Fibroblast of skin of left biceps (primary cell): Measurements from ENCODE around the gene MGAT4B.
A peak's percentile ranks its signal among the peaks of the same experiment; 100 is the strongest.

ENCODE experiments used
- DNase-seq, 2 experiments: peaks; one replicate each; pipeline ENCODE4 v3.0.0-alpha.2; 2013; ENCODE audit warnings: low read depth in 2 of 2

Gene MGAT4B

DNA sequence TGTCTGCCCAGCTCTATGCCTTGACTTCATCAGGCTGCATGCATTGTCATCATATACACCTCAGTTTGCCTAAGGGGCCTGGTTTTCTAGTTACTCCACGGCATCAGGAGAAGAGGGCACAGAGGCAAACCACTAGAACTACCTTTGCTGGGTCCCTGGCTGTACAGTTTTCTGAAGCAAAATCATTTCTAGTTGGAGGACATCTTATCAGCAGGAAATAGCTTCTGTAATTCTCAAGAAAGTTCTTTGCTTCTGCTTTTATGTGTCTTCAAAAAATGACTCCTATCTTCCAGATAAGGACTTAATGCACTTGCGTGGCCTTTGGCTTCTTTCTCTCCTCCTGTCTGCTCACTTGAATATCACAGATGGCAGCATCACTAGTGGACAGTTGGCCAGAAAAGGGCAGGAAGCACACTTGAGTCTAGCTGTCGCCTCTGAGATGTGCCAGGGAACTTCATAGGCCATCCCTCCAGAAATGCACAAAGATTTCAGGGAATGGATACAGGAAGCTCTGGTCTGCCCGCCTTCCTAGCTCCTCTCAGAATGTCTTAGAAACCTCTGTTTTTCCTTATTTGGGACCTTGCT, 35.3 kb downstream of the MGAT4B start:
- DNase-seq: no peak

DNA sequence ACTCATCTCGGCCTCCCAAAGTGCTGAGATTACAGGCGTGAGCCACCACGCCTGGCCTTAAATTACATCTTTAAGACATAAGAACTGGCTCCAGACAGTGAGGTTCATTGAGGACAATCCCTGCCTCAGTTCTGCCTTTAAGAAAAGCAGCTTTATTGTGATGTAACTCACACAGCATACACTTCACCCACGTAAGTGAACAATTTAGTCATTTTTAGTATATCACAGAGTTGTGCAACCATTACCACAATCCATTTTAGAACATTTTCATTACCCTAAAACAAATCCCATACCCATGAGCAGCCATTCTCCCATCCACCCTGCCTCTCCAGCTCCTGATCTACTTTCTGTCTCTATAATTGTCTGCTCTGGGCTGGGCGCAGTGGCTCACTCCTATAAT, 36.9 kb downstream of the MGAT4B start:
- DNase-seq: no peak

DNA sequence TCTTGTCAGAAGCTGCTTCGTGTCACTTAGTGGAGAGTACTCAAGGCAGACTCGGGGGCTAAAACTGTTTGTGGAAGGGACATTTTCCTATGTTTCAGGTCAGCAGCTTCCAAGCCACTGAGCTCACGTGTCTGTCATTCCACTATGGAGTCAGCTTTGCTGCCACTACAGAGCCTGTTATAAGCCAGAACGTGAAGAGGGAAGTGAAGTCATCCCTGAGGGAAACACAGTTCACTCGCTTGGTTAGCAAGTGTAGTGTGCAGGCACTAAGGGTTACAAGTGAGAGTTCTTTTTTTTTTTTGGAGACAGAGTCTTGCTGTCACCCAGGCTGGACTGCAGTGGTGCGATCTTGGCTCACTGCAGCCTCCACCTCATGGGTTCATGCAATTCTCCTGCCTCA, 37.4 kb downstream of the MGAT4B start:
- no peak for DNase-seq

DNA sequence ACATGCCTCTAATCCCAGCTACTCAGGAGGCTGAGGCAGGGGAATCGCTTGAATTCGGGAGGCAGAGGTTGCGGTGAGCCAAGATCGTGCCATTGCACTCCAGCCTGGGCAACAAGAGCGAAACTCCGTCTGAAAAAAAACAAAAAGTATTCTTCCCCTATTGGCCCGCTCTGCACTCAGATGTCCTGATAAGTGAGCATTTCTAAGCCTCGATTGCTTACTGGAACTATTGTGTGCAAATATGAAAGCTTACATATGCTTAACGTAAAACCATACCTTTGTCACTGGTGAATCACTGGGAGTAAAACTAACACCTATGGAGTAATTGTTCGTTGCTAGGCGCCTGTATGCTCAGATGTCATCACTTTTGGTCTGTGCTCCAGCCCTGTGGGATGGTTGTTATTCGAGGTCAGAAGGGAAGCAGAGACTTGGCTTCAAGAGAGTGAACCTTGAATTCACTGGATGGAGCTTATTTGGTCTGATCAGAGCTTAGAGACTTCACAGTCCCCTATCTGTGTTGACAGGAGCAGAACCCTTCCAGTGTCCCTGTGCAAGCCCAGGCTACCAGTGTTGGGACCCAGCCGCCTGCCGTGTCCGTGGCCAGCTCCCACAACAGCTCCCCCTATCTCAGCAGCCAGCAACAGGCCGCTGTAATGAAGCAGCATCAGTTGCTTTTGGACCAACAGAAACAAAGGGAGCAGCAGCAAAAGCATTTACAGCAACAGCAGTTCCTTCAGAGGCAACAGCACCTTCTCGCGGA, 38.2 kb downstream of the MGAT4B start:
- DNase-seq: no peak

DNA sequence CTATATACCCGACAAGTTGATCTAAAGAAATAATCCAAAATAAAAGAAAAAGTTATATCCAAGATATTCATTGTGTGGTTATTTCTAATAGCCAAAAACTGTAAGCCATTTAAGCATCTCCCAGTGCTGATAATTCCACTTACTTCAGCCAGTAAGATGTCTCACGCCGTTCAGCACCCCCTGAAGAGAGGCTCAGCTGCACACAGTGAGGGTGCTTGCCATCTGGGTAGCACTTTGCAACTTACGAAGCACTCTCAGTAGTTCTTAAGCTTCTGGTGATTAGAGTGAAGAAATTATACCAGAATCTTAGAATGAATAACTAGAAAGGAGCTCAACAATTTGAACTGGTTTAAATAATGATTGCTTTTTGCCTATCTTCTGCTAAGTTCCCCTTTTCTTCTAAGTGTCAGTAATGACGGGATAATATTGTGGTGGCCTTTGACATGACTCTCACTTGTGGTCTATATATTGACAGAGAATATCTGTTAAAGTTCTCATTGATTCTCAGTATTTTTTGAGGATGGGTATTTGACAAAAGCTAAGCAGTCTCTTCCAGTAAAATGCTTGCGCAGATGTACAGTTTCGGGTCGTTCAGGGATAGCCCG, 39.1 kb downstream of the MGAT4B start:
- no peak for DNase-seq

DNA sequence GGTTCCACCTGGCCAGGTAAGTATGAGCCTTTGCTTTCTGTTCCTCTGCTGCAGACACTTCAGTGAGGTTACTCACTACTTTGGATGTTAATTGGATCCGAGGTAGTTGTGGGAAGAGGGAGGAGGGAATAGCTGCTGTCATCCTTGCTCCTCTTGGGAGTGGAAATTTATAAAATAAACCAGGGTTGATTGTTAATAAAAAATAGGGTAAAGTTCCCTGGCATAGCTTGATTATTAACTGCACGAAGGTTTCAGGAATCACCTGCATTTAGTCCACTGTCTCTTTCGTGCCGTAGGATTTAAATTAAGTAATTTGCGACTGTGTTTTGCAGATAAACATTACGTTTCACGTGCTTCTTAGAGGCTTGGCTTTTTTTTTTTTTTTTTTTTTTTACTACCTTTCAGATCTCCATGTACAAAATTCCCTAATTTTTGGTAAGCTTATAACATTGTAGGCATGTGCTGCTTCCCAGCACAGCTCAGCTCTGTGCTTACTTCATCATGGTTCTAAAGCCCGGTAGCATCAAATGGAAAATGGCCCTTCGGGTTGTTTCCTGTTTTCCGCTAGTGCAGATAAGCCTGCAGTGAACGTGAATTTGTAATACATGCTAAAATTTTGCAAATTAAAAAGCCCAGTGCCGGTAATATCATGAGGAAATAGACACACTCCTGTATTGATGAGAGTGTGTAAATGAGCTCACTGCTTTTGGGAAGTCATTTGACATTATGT, 39.8 kb downstream of the MGAT4B start:
- DNase-seq: no peak

DNA sequence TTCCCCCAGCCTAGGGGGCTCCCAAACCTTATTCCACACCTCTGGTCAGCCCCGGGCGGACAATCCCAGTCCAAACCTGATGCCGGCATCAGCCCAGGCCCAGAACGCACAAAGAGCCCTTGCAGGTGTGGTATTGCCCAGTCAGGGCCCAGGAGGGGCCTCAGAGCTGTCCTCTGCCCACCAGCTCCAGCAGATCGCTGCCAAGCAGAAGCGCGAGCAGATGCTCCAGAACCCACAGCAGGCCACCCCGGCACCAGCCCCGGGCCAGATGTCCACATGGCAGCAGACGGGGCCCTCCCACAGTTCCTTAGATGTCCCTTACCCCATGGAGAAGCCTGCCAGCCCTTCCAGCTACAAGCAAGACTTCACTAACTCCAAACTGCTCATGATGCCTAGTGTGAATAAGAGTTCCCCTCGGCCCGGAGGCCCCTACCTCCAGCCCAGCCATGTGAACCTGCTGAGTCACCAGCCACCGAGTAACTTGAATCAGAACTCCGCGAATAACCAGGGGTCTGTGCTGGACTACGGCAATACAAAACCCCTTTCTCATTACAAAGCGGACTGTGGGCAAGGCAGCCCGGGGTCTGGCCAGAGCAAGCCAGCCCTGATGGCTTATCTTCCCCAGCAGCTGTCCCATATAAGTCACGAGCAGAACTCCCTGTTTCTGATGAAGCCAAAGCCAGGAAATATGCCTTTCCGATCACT, 40.5 kb downstream of the MGAT4B start:
- DNase-seq: no peak

DNA sequence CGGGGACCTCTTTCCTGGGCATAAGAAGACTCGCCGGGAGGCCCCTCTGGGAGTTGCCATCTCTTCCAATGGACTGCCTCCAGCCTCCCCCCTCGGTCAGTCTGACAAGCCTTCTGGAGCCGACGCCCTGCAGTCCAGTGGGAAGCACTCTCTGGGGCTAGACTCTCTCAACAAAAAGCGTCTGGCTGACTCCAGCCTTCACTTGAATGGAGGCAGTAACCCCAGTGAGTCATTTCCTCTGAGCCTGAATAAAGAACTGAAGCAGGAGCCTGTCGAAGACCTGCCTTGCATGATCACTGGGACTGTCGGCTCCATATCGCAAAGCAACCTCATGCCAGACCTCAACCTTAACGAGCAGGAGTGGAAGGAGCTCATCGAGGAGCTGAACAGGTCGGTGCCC, 41.3 kb downstream of the MGAT4B start:
- DNase-seq: peak; percentile 18 to 39

DNA sequence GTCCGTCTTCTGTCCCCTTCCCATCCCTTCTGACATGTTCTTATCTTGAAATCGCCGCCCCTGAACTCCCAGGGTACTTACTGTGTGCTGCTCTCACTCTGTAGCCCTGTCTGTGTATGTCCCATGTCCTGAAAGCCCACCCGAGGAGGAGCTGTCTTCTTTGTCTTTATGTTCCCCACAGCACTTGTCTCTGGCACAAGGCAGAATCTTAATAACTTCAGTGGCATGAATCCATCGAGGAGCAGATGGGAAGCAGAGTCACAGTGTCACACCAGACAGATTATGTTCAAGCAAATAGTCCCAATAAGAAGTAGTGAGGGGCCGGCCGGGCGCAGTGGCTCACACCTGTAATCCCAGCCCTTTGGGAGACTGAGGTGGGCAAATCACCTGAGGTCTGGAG, 42.6 kb downstream of the MGAT4B start:
- no peak for DNase-seq

DNA sequence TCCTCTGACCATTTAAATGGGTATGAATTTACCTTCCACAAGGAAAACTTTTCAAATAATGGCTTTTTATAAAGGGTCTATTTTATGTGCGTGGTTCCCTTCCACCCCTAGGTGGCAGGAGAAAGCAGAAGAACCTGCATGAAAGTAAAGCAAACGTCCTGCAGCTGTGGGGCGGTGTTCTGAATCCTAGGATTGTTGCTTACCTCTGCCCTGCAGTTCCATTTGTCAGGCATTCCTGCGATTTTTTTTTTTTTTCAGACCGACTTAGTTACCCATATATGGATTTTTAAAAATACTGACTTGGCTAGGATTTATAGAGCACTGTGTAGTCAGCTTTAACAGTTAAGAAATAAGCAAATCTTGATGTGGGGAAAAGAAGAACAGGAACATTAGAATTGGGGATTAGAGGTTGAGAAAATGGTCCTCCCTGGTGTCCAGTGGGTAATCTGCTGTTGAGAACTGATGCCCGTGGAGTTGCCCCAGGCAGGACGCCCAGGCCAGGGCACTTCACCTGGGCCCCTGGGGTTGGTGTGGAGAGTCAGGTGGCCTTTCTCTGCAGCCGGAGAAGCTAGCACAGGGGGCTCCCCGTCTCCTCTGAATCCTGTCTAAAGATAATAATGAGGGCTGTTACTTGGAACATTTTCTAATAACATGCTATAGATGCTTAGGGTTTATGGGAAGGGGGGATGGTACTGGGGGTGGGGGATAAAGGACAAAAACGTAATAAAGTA, 43.3 kb downstream of the MGAT4B start:
- peak; percentile 60 to 62 for DNase-seq

DNA sequence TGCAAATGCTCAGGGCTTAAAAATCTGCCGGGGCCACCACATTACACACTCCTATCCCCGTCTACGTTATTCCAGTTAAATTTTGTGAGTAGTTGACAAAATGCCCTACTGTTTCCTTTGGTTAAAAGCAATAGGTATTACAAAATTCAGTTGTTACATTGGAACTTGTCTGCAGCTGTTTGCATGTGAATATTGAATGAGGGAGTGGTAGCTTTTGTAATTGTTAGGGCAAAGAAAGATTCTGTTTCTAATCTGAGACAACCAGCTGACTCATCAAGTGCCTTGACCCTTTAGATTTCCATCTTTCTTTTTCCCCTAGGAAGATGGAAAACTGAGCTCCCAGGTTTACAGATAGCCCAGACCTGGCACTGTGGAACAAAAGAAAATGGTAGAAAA, 43.9 kb downstream of the MGAT4B start:
- DNase-seq: peak; percentile 8 to 12

DNA sequence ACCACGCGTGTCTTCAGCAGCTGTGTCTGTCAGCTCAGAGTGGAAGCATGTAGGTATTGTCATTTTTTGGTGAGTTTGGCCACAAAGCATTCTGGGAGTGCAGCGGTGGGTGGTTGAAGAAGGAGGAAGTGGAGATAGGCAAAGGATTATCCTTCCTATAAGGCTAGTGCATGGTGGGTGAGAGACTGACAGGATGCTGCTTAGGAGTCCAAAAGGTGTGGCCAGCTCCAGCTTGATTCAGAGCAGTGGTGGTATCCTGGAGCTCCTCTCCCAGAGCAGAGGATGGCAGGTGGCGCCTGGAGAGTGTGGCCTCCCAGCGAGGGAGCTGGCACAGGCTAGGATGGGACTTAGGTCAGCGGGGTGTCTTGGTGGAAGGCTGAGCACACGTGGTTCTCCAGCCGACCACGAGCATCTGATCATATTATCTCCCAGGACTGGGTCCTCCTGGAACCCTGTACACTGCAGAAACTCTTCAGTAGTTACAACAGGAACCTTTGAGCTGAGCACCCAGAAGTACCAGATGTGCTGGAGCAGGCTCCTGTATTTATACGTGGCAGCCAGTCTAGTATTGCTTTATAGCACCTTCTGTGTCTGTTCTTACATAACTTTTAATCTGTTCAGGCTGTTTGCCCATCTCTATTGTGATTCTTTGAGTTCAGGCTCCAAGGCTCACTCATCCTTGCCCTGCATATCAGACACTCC, 44.4 kb downstream of the MGAT4B start:
- peak; percentile 26 to 28 for DNase-seq

DNA sequence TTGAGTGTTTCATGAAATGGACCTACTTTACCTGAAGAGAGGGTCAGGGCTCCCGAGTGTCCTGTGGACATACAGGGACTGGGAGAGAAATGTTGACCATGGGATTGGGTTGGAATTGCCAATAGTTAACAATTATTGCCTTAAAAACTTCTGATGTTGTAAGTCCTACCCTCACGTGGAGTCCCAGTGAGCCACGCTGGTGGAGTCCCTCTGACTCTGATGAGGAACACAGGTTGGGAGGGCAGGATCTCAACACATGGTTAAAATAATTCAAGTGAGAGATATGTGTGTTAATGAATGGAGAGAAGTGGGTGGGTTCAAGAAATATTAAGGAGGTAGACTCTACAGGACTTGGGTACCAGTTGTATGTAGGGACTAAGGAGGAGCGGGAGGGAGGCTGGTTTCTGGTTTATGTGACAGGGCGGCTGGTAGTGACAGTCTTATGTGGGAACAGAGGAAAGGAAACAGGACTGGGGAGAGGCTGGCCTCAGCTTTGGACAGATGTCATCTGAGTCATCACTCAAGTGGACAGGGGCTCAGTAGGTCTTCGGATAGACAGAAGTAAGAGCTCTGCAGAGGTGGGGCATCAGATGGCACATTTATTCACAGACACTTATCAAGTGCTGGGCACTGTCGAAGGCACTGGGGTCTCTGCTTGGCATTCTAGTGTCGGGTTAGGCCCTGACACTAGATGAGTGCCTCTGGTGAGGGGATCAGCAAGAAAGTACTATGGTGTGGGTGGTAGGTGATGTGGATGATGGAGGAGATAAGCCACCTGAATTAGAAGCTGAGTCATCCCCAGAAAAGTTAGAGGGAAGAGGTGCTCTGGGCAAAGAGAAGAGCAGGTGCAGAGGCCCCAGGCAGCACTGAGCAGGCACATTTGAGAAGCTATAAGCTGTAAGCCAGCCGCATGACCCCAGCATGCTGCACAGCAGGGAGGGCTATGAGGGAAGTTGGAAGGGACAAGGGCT, 46.8 kb downstream of the MGAT4B start:
- DNase-seq: no peak

DNA sequence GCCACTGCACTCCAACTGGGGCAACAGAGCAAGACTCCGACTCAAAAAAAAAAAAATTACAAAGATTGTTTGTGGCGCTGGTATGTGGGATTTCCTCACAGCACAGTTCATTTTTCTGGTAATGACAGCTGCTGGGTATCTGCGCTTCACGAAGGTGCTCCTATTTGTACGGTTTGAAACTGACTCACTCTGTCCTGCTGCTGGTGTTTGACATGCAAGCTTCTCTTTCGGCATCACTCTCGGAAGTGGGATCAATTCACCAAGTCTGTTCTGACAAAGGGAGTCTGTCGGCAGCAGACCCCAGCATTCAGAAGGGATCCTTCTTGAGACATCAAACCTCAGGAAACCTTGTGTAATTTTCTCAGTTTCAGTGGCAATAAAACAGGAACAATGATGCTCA, 47.7 kb downstream of the MGAT4B start:
- DNase-seq: no peak

DNA sequence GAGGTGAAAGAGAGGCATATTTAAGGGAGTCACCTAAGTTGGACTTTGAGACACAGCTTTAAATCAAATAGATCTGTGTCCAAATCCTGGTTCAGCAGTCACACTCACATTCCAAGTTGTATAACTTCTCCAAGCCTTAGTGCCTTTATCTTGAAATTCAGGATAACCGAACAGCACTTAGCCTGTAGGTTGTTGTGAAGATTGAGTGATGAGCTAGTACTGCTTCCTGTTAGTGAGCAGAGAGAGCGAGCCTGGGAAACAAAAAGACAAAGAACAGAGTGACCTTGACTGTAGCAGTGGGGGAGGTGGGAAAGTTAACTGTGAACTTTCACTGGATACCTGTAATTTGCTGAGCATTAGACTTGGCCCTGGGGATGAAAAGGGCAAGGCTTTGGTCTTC, 51.6 kb downstream of the MGAT4B start:
- no peak for DNase-seq

DNA sequence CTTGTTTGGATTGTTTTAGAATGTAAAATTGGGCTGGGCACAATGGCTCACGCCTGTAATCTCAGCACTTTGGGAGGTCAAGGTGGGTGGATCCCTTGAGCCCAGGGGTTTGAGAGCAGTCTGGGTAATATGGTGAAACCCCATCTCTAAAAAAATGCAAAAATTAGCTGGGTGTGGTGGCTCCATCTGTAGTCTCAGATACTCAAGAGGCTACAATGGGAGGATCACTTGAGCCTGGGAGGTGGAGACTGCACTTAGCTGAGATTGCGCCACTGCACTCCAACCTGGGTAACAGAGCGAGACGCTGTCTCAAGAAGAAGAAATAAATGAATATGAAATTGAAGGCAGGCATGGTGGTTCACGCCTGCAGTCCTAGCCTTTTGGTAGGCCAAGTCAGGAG, 52.7 kb downstream of the MGAT4B start:
- no peak for DNase-seq

DNA sequence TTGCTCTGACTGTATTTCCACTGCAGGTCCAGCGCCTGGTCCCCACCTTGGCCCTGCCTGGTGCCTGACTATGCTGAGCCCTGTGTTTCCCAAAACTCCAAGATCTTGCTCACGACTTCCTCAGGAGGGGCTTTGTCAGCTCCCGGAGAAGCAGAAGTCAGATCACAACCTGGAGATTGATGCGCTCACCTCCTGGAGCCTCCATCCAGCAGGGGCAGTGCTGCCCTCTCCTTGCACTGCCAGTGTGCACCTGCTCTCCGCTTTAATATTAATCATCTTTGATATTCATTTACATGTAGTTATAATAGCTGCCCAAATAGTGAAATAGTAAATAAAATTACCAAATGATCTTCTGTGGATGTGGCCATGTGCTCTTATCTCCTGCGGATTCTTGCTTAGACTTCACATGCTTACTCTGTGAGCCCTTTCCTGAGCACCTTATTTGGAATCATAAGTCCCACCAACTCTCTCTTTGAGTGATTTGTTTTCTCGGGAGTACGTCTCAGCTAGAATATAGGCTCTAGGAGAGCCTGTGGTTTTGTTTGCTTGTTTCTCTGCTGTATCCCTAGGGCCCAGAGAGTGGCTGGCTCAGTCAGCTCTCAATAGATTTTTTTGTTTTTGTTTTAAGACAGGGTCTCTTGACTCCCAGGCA, 56.7 kb downstream of the MGAT4B start:
- DNase-seq: no peak

DNA sequence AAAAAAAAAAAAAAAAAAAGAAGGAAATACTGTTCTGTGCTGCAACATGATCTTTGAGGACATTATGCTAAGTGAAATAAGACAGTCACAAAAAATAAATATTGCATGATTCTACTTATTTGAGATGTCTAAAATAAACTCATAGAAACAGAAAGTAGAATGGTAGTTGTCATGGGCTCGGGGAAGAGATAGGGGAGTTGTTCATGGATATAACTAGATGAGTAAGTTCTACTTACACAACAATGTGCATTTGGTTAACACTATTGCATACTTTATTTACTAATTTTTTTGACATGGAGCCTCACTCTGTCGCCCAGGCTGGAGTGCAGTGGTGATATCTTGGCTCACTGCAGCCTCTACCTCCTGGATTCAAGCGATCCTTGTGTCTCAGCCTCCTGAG, 58.9 kb downstream of the MGAT4B start:
- no peak for DNase-seq
